Measurements from ENCODE around the gene COL23A1.

- TF ChIP-seq CTCF (conservative IDR thresholded peaks at IDR 0.05; ENCODE audit: low read depth, low read length) (no peak), EZH2 (IDR thresholded peaks at IDR 0.05; ENCODE audit: low read length, unreplicated experiment) (no peak), EZH2phosphoT487 (IDR thresholded peaks at IDR 0.05; ENCODE audit: borderline replicate concordance, low read length) (no peak)
Observed at GRCh38 chr5:178492278-178492677, 97.9 kb downstream of the COL23A1 start.

Measured in PC-3 (cell line).